B cell (primary cell): ENCODE results near the gene ATCAY. TPM values are rescaled to one million over a fixed set of nuclear protein-coding genes. Genes with fewer than 3 reads are reported as not detected.

Experiments
- ATAC-seq: fragments of 200-7000 bp; cut with Tn5 transposase; one replicate; pipeline ENCODE4 v1.10.0; 2021; ENCODE audit warnings: low read depth, mild to moderate bottlenecking, moderate number of reproducible peaks, moderate library complexity
- CTCF ChIA-PET: fragments of 350-600 bp; sonication (Branson Sonifier 250); formaldehyde crosslinking; loops from one replicate; lab custom pipeline; 2021; ENCODE audit warnings: antibody characterized with exemption, inconsistent platforms; lab: Charles Lee
- POLR2A ChIA-PET: fragments of 350-600 bp; sonication (Branson Sonifier 250); formaldehyde crosslinking; loops from one replicate; lab custom pipeline; 2021; ENCODE audit warnings: antibody characterized with exemption; lab: Charles Lee
- DNase-seq: peaks from one replicate; pipeline ENCODE4 v3.0.0; 2013
- H2AFZ ChIP-seq: 2 replicates; pipeline ENCODE4 v1.6.1; 2012; ENCODE audit warnings: mild to moderate bottlenecking, low read depth, low read length; ENCODE audit not compliant: insufficient read depth, poor library complexity, severe bottlenecking
- H3K27ac ChIP-seq, 2 donors: 1 replicate in 1 of 2; 2 replicates in 1 of 2; pipeline ENCODE4 v1.5.1; 2012 to 2013; ENCODE audit warnings: low read length in 2 of 2, mild to moderate bottlenecking in 2 of 2, moderate library complexity in 1 of 2
- H3K27me3 ChIP-seq, 4 experiments: fragments of 200-600 bp in 1 of 4; sonication (generic) in 1 of 4; replicated peaks in 1 of 4; 1 replicate in 2 of 4; 2 replicates in 2 of 4; pipeline versions ENCODE4 v1.6.1 to v1.7.0; 2013 to 2016; ENCODE audit warnings: low read length in 3 of 4, mild to moderate bottlenecking in 2 of 4, mixed read lengths in 1 of 4, moderate library complexity in 1 of 4; ENCODE audit not compliant: insufficient read depth in 4 of 4, control insufficient read depth in 3 of 4; ENCODE audit errors: control extremely low read depth in 1 of 4
- H3K36me3 ChIP-seq, 2 experiments: replicated peaks in 1 of 2; 1 replicate in 1 of 2; 2 replicates in 1 of 2; pipeline versions ENCODE4 v1.6.1 to v1.7.1; 2013; ENCODE audit warnings: low read length in 1 of 2; ENCODE audit not compliant: insufficient read depth in 2 of 2, control insufficient read depth in 1 of 2; ENCODE audit errors: control extremely low read depth in 1 of 2, extremely low read depth in 1 of 2
- H3K4me1 ChIP-seq, 2 donors: fragments of 200-600 bp in 1 of 2; sonication (generic) in 1 of 2; 1 replicate in 1 of 2; 2 replicates in 1 of 2; pipeline versions ENCODE4 v1.5.1 to v1.6.1; 2013 to 2017; ENCODE audit warnings: low read length in 2 of 2; ENCODE audit not compliant: control insufficient read depth in 2 of 2, insufficient read depth in 2 of 2
- H3K4me2 ChIP-seq: replicated peaks from 2 replicates; pipeline ENCODE3; 2012; ENCODE audit warnings: mild to moderate bottlenecking, low read depth, low read length; ENCODE audit not compliant: poor library complexity, severe bottlenecking
- H3K4me3 ChIP-seq, 5 experiments: fragments of 200-600 bp in 1 of 5; sonication (generic) in 1 of 5; 1 replicate in 3 of 5; 2 replicates in 2 of 5; pipeline versions ENCODE4 v1.5.1 to v1.7.0; 2011 to 2016; ENCODE audit warnings: low read length in 4 of 5, mild to moderate bottlenecking in 4 of 5, low read depth in 2 of 5, control low read depth in 1 of 5, moderate library complexity in 1 of 5; ENCODE audit not compliant: insufficient read depth in 1 of 5; ENCODE audit errors: control extremely low read depth in 1 of 5, extremely low read depth in 1 of 5
- H3K79me2 ChIP-seq: fragments of 200-600 bp; sonication (generic); one replicate; pipeline ENCODE4 v1.6.0; 2016; ENCODE audit warnings: low read length; ENCODE audit not compliant: control insufficient read depth, insufficient read depth
- H3K9ac ChIP-seq: fragments of 200-600 bp; sonication (generic); 2 replicates; pipeline ENCODE4 v1.6.1; 2017; ENCODE audit warnings: mild to moderate bottlenecking, low read length, moderate library complexity
- H3K9me3 ChIP-seq, 3 donors: one replicate each; pipeline versions ENCODE4 v1.6.1 to v1.7.1; 2013; ENCODE audit warnings: low read length in 2 of 3; ENCODE audit not compliant: control insufficient read depth in 2 of 3, insufficient read depth in 1 of 3; ENCODE audit errors: control extremely low read depth in 1 of 3
- H4K20me1 ChIP-seq: 2 replicates; pipeline ENCODE4 v1.6.0; 2012; ENCODE audit warnings: mild to moderate bottlenecking, low read length; ENCODE audit not compliant: insufficient read depth, control insufficient read depth, poor library complexity, severe bottlenecking
- H3K27ac Mint-ChIP-seq: one replicate; pipeline ENCODE4 v1.8.0; 2021; ENCODE audit warnings: mixed read lengths
- H3K27me3 Mint-ChIP-seq: one replicate; pipeline ENCODE4 v1.8.0; 2021; ENCODE audit warnings: mixed read lengths
- H3K4me1 Mint-ChIP-seq: one replicate; pipeline ENCODE4 v1.8.0; 2021; ENCODE audit warnings: mixed read lengths
- H3K4me3 Mint-ChIP-seq: one replicate; pipeline ENCODE4 v1.8.0; 2021; ENCODE audit warnings: mixed read lengths
- H3K9me3 Mint-ChIP-seq: one replicate; pipeline ENCODE4 v1.8.0; 2022; ENCODE audit warnings: mixed read lengths; ENCODE audit not compliant: insufficient read depth
- EZH2 ChIP-seq: IDR thresholded peaks from 2 replicates; pipeline ENCODE4 v1.6.1; 2012; ENCODE audit warnings: borderline replicate concordance, low read depth, mild to moderate bottlenecking, moderate library complexity, low read length; ENCODE audit not compliant: insufficient read depth, poor library complexity, severe bottlenecking
- WGBS: methylation state at CpG from one replicate; pipeline ENCODE4 v1.1.5; 2013; ENCODE audit warnings: missing lambda C conversion rate; ENCODE audit not compliant: insufficient coverage; 5-methylcytosine and 5-hydroxymethylcytosine counted together
- intact Hi-C: fragments of 100-400 bp; cut with micrococcal nuclease; formaldehyde crosslinking; loops from one replicate; pipeline ENCODE4 v1.10.0; 2022
- polyA plus RNA-seq: library from polyadenylated mRNA; depleted of rRNA; stranded (reverse); fragments of >200 nt; gene quantifications from 2 replicates; pipeline ENCODE4 v1.2.3, GENCODE V29; 2012
- total RNA-seq, 2 donors: library from RNA; stranded (reverse); fragments of 120-200 nt in 1 of 2; gene quantifications; 1 replicate in 1 of 2; 2 replicates in 1 of 2; pipeline versions ENCODE4 v1.2.3 to v1.2.4, GENCODE V29; 2013 to 2022
- TF ChIP-seq, protein P1 (sequence below): fragments of 200-600 bp; IDR thresholded peaks from one replicate; pipeline ENCODE4 v1.8.0; 2022; ENCODE audit warnings: antibody characterized with exemption, mild to moderate bottlenecking

ATCAY gene
- total and polyA plus RNA-seq, 2 donors (not counting 1 experiment from before 2014, with no cell fraction given): not detected

DNA sequence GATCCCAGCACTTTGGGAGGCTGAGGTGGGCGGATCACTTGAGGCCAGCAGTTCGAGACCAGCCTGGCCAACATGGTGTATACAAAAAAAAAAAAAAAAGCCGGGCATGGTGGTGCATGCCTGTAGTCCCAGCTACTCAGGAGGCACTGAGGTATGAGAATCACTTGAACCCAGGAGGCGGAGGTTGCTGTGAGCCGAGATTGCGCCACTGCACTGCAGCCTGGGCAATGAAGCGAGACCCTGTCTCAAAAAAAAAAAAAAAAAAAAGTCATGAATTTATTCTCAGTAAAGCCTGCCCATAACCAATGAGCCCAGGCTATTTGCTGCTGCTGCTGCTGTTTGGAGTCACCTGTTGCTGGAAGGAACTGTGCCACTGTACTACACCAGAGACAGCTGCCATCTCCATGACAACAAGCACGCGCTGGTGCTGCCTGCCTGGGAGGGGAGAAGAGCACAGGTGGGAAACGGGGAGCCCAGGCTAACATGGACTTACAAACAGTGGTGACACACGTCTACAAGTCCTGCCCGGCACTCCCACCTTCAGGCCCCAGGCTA is 23.0 kb upstream of the ATCAY start:
- Histone ChIP-seq H2AFZ (no peak overlapping the region), H3K27me3 (no peaks in the 10 kb centered on the region), H3K9me3 (peaks cover 0 to 5% (median 0%) of the 10 kb centered on the region in 3 donors), H3K27ac (no peak overlapping the region), H3K4me3 (no peak overlapping the region), H3K79me2 (no peaks in the 10 kb centered on the region), H3K4me1 (peaks cover 4 to 12% of the 10 kb centered on the region in 2 donors), H3K36me3 (no peaks in the 10 kb centered on the region), H4K20me1 (no peaks in the 10 kb centered on the region), H3K9ac (no peak overlapping the region), H3K4me2 (peak overlapping the region; percentile 15)
- WGBS: 89% methylated on average over 6 of the region's 12 CpGs
- ATAC-seq (peak; percentile 91), DNase-seq (peak; percentile 80)
- no peak overlapping the region for H3K27ac Mint-ChIP-seq
- ChIA-PET POLR2A (interaction anchor here (0.6 to 0.8 kb wide), 2 partner anchors 36 to 120 kb away, joined by 6 read pairs; no protein-coding TSS in a partner anchor), CTCF (interaction anchor here (1.9 kb wide), 1 partner anchor 8 kb away, joined by 6 read pairs; no protein-coding TSS in a partner anchor)
- intact Hi-C loops: no loop called here
- TF ChIP-seq, protein P1, sequence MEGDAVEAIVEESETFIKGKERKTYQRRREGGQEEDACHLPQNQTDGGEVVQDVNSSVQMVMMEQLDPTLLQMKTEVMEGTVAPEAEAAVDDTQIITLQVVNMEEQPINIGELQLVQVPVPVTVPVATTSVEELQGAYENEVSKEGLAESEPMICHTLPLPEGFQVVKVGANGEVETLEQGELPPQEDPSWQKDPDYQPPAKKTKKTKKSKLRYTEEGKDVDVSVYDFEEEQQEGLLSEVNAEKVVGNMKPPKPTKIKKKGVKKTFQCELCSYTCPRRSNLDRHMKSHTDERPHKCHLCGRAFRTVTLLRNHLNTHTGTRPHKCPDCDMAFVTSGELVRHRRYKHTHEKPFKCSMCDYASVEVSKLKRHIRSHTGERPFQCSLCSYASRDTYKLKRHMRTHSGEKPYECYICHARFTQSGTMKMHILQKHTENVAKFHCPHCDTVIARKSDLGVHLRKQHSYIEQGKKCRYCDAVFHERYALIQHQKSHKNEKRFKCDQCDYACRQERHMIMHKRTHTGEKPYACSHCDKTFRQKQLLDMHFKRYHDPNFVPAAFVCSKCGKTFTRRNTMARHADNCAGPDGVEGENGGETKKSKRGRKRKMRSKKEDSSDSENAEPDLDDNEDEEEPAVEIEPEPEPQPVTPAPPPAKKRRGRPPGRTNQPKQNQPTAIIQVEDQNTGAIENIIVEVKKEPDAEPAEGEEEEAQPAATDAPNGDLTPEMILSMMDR: no peak
- TF ChIP-seq EZH2: no peak
- peaks cover 16% of the 10 kb centered on the region for H3K4me1 Mint-ChIP-seq
- no peak overlapping the region for H3K4me3 Mint-ChIP-seq
- no peaks in the 10 kb centered on the region for H3K27me3 Mint-ChIP-seq
- no peaks in the 10 kb centered on the region for H3K9me3 Mint-ChIP-seq

DNA sequence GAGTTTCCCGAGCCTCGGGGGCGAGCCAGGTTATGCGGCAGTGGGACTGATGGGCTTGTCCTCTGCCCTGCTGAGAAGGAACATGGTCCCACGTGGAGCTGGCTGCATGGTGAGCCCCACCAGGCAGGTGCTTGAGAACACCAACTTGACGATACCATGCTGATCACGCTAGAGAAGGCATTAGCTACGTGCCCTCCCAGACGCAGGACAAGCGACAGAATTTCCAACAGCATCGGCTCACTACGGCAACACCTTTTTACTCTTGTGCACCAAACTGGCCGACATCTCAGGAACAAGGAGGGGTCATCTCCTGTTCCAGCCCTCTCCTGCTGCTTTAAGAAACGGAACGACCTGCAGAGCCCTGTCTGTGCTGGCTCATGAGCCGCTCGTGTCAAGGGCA is 20.0 kb upstream of the ATCAY start:
- Histone ChIP-seq H3K79me2 (no peaks in the 10 kb centered on the region), H4K20me1 (no peaks in the 10 kb centered on the region), H2AFZ (no peak overlapping the region), H3K4me3 (no peak overlapping the region), H3K4me1 (peaks cover 4 to 12% of the 10 kb centered on the region in 2 donors), H3K27ac (no peak overlapping the region), H3K9ac (no peak overlapping the region), H3K9me3 (peaks cover 0 to 2% (median 0%) of the 10 kb centered on the region in 3 donors), H3K27me3 (no peaks in the 10 kb centered on the region), H3K4me2 (no peak overlapping the region), H3K36me3 (no peaks in the 10 kb centered on the region)
- Mint-ChIP-seq H3K4me1 (peaks cover 11% of the 10 kb centered on the region), H3K27me3 (peaks cover 3% of the 10 kb centered on the region), H3K4me3 (no peak overlapping the region), H3K27ac (no peak overlapping the region), H3K9me3 (no peaks in the 10 kb centered on the region)
- intact Hi-C loops: no loop called here
- ChIA-PET CTCF (no interaction called here), POLR2A (no interaction called here)
- TF ChIP-seq, protein P1: no peak
- no peak for TF ChIP-seq EZH2
- 89% methylated on average over 17 of the region's 17 CpGs for WGBS
- DNase-seq (no peak), ATAC-seq (no peak)
